ENCODE data around the gene PIGW. TPM values are rescaled to one million over a fixed set of nuclear protein-coding genes. Genes with fewer than 3 reads are reported as not detected.

PIGW gene
- total and polyA plus RNA-seq, 9 of the 15 experiments (the other 6 are each of a cell fraction or from before 2014, with no cell fraction given) = 9.5 to 33.9 (median 21.2) TPM

DNA sequence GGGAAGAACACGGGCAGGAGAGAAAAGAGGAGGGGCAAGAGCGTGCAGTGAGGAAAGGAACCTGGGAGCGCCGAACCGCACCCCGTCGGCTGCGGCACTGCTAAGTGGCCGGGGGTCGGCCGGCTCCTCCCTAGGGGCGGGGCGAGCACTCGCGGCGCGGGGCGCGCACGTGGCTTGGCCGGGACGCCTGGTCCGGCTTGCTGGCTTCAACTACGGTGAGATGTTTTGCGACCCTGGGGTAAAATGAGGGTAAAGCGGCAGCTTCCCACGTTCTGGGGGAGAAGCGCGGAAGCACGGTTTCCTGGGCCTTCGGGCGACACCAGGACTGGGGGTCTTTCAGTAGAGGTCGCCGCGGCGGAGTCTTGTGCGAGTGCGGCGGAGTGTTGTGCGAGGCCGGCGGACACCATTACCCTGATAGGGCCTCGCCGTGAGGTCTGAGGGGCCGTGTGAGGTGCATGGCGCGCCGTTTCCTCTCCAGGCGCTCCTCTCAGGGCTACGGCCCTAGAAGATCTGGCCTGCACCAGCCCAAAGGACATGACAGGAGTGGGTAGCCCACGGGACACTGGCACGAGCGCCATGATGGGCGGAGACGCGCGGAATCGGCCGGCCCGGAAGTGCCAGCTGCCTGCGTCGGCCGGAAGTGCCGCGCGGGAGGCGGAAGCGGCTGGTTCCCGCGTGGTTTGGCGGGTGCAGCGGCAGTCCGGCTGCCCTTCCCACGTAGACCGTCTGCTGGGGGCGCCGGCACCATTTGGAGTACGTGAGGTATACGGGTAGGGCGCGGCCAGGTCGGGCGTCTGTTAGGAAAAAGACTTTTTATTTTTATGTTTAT, at the start of gene PIGW, which contains the start of gene MYO19 (continued):
- TF ChIP-seq, protein P1, sequence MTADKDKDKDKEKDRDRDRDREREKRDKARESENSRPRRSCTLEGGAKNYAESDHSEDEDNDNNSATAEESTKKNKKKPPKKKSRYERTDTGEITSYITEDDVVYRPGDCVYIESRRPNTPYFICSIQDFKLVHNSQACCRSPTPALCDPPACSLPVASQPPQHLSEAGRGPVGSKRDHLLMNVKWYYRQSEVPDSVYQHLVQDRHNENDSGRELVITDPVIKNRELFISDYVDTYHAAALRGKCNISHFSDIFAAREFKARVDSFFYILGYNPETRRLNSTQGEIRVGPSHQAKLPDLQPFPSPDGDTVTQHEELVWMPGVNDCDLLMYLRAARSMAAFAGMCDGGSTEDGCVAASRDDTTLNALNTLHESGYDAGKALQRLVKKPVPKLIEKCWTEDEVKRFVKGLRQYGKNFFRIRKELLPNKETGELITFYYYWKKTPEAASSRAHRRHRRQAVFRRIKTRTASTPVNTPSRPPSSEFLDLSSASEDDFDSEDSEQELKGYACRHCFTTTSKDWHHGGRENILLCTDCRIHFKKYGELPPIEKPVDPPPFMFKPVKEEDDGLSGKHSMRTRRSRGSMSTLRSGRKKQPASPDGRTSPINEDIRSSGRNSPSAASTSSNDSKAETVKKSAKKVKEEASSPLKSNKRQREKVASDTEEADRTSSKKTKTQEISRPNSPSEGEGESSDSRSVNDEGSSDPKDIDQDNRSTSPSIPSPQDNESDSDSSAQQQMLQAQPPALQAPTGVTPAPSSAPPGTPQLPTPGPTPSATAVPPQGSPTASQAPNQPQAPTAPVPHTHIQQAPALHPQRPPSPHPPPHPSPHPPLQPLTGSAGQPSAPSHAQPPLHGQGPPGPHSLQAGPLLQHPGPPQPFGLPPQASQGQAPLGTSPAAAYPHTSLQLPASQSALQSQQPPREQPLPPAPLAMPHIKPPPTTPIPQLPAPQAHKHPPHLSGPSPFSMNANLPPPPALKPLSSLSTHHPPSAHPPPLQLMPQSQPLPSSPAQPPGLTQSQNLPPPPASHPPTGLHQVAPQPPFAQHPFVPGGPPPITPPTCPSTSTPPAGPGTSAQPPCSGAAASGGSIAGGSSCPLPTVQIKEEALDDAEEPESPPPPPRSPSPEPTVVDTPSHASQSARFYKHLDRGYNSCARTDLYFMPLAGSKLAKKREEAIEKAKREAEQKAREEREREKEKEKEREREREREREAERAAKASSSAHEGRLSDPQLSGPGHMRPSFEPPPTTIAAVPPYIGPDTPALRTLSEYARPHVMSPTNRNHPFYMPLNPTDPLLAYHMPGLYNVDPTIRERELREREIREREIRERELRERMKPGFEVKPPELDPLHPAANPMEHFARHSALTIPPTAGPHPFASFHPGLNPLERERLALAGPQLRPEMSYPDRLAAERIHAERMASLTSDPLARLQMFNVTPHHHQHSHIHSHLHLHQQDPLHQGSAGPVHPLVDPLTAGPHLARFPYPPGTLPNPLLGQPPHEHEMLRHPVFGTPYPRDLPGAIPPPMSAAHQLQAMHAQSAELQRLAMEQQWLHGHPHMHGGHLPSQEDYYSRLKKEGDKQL (CRISPR knock-in tag; IDR thresholded peaks at IDR 0.05; ENCODE audit: borderline replicate concordance) = no peak
- TF ChIP-seq NFE2 (IDR thresholded peaks at IDR 0.05; ENCODE audit: low read depth) (no peak), MYBL2 (IDR thresholded peaks at IDR 0.05; ENCODE audit: low read depth) (no peak), MYBL2 (CRISPR knock-in tag; IDR thresholded peaks at IDR 0.05; ENCODE audit: borderline replicate concordance) (no peak), SP2 (IDR thresholded peaks at IDR 0.05; ENCODE audit: extremely low read depth, low read depth, low read length, poor library complexity, severe bottlenecking) (no peak), KLF10 (CRISPR knock-in tag; IDR thresholded peaks at IDR 0.05) (no peak), ZNF57 (CRISPR knock-in tag; IDR thresholded peaks at IDR 0.05) (0 out of 2 replicates have a peak, but pooled peaks have one; percentile 37), CHCHD3 (CRISPR knock-in tag; IDR thresholded peaks at IDR 0.05) (no peak), KAT8 (IDR thresholded peaks at IDR 0.05; ENCODE audit: low read depth) (no peak), SETDB1 (IDR thresholded peaks at IDR 0.05; ENCODE audit: low read length) (no peak), SFPQ (IDR thresholded peaks at IDR 0.05; ENCODE audit: low read depth, low read length) (no peak), DPF2 (IDR thresholded peaks at IDR 0.05) (no peak), GTF2F1 (IDR thresholded peaks at IDR 0.05; ENCODE audit: low read depth, low read length) (peak; percentile 89; the same call in 1 of the 2 replicates), SLC30A9 (CRISPR knock-in tag; IDR thresholded peaks at IDR 0.05) (no peak)
